ENCODE data around the gene PATJ.
A peak's percentile ranks its signal among the peaks of the same experiment; 100 is the strongest.
"Not testable (repeated sequence)": the region's sequence is repeated elsewhere in the genome, so short reads cannot be mapped to it uniquely, and the experiment has no call there.

PATJ gene, protein sequence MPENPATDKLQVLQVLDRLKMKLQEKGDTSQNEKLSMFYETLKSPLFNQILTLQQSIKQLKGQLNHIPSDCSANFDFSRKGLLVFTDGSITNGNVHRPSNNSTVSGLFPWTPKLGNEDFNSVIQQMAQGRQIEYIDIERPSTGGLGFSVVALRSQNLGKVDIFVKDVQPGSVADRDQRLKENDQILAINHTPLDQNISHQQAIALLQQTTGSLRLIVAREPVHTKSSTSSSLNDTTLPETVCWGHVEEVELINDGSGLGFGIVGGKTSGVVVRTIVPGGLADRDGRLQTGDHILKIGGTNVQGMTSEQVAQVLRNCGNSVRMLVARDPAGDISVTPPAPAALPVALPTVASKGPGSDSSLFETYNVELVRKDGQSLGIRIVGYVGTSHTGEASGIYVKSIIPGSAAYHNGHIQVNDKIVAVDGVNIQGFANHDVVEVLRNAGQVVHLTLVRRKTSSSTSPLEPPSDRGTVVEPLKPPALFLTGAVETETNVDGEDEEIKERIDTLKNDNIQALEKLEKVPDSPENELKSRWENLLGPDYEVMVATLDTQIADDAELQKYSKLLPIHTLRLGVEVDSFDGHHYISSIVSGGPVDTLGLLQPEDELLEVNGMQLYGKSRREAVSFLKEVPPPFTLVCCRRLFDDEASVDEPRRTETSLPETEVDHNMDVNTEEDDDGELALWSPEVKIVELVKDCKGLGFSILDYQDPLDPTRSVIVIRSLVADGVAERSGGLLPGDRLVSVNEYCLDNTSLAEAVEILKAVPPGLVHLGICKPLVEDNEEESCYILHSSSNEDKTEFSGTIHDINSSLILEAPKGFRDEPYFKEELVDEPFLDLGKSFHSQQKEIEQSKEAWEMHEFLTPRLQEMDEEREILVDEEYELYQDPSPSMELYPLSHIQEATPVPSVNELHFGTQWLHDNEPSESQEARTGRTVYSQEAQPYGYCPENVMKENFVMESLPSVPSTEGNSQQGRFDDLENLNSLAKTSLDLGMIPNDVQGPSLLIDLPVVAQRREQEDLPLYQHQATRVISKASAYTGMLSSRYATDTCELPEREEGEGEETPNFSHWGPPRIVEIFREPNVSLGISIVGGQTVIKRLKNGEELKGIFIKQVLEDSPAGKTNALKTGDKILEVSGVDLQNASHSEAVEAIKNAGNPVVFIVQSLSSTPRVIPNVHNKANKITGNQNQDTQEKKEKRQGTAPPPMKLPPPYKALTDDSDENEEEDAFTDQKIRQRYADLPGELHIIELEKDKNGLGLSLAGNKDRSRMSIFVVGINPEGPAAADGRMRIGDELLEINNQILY (N-terminal part only)

DNA sequence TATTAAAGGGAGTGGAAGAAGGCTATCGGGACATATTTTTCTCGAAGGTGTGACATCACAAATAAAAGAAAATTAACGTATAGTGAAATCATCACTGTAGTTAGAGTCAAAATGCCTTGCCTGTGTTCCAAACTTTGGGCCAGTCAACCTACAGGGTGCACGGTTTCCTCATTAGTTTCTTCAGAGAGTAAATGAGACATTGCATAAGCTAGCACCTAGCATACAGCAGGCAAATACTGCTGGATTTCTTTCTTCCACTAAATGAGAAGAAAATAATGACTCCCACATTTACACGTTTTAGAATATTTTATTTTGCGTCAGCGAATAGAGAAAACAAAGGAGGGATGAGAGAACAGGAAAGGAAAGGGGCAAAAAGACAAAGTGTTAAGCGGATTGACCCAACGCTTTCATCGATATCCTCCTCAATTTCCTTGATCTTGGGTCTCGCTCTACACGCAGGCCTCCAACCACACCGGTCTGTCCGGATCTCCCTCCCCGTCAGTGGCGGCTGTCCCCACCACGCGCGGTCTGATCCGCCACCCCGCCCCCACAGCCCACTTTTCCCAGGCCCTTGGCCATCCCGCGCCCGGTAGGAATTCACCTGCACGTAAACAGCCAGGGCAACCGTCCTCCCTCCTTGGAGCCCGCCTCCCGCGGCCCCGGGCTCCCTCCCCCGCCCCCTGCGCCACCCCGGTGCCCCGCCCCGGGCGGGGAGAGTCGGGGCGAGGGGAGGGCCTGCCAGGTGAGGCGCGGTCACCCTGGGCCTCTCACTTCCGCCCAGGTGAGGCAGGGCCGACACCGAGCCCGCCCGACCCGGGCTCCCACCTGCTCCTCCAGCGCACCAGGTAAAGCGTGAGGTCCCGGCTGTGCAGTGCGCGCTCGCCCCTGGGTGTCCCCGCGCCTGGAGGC is at the start of gene PATJ:
PATJ (plus strand) TSS at position 770 of the 909 bp plus-strand sequence. CDS start 20,413 bp downstream, outside the sequence.
- peak; percentile 50 for DNase-seq

GRCh38 chr1:61699911-61700851 is 42.1 kb upstream of the PATJ start:
- DNase-seq: no peak

DNA sequence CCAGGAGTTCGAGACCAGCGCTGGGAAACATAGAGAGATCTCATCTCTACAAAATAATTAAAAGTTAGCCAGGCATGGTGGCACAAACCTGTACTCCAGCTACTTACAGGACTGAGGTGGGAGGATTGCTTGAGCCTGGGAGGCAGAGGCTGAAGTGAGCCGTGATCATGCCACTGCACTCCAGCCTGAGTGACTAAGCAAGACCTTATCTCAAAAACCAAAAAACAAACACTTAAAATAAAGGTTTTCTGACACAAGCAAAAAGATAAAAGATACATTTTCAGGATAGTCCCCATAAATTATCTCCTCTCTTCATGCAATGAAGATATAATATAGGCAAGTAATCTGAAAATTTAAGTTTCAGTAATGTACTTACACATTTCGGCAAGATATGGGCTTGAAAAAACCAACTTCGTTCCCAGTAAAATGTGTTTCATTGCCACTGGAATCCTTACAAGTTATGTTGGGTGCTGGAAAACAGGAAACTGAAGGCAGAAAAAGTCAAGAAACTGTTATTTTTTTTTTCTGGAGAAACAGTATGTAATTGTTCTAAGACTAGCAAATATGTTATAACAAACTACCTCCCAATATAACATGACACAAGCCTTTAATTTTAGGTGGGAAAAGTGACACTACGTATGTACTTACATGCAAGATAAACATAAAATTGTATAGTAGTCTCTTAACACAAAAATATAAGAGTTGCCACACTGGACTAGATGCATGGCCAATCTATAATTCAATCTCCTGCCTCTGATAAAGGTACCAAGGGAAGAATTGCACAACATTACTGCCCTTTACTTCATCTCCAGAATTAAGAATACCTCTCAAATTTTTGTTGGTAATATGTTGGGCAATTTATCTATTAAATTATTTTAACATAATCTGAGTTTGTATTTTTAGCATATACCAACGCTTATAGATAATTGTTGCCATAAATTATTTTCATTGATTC is 33.0 kb upstream of the PATJ start:
- DNase-seq: no peak

DNA sequence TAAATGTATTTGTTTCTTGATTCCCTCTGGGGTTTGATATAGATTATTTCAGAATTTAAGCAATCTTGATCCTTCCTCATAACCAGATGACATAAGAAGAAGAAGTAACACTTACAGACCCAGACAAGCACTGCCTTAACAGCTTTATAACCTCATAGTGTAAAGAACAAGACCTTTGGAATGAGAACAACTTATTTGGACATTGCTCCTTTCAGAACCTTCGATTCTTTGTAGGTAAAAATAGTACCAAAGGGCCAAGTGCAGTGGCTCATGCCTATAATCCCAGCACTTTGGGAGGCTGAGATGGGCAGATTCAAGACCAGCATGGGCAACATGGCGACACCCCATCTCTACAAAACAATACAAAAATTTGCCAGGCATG is 32.4 kb upstream of the PATJ start:
- DNase-seq: no peak

DNA sequence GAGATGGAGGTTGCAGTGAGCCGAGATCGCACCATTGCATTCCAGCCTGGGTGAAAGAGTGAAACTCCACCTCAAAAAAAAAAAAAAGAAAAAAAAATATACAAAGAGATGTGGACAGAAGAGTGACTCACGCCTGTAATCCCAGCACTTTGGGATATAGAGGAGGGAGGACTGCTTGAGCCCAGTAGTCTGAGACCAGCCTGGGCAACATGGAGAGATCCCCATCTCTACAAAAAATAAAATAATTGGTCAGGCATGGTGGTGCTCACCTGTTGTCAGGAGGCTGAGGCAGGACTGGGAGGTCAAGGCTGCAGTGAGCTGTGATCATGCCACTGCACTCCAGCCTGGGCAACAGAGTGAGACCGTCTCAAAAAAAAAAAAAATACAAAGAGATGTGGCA is 31.0 kb upstream of the PATJ start:
- DNase-seq: not testable (repeated sequence)

DNA sequence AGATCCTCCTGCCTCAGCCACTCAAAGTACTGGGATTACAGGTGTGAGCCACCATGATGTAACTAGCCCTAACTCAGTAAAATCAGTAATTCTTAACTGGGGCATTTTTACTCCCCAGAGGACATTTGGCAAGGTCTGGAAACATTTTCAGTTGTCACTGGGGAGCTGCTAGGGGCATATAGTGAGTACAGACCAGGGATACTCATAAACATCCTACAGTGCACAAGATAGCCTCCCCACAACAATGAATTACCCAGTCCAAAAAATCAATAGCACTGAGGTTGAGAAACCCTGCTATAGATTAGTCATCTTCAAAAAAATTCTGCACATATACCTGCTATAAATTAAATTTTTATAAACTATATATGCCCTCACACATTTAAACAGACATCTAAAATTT is 30.3 kb upstream of the PATJ start:
- DNase-seq: no peak

- not testable (repeated sequence) for DNase-seq
Measured at GRCh38 chr1:61718996-61719663, 23.1 kb upstream of the PATJ start.

DNA sequence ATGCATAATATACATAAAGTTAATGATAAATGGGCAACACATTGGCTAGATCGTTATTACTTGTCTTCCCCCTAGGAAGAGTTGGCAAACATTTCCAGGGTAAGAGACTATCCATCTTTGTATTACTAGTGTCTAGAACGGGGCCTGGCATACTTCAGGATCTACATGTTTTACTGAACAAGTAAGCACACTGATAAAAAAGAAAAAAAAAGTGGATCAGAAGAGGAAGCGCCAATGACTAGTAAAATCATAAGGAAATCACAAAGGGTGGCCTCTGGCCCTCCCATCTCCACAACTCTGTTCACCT is 17.8 kb upstream of the PATJ start:
- DNase-seq: no peak

DNA sequence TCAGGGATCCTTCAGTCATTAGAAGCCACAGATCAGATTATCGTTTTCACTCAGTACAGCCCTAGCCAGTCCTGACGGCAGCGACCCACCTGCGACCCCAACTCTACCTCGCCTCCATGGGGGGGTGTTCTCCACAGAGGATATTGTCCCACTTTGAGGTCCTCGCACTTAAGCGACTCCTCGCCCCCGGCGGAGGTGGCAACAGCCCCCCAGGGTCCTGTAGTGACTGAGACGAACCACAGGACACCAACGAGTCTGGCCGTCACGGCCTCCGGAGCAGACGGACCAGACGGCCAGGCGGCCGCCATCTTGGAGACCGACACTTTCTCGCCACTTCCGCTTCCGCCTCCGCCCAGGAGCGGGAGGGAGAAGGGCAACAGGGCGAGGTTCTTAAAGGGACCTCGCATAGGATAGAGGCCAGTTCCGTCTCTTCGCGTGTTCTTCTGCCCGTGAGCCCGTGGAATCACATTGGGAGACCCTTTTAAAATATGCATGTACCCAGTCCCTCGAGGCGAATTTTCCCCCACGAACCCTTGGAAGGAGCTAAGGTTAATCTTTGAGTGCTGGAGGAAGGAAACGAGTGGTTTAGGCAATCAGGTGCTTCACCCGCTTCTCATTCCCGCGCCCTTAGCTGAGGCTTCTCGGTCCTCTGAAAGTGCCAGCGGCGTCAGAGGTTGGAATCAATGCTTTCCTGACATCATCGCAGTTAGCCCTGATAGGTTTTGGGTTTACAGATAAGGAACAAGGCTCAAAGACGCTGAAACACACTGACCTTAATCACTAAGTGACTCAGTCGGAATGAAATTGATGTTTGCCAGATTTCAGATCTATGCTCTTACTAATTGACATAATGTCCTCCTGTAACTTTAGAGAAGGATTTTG is 17.2 kb upstream of the PATJ start, which contains the start of gene TM2D1:
TM2D1 (minus strand) TSS at position 329 of the 882 bp plus-strand sequence; CDS start at position 308, 21 bp downstream.
- peak; percentile 89 for DNase-seq

- no peak for DNase-seq
Measured at GRCh38 chr1:61727544-61727943, 14.7 kb upstream of the PATJ start.

- not testable (repeated sequence) for DNase-seq
Measured at GRCh38 chr1:61730679-61731078, 11.6 kb upstream of the PATJ start.

- no peak for DNase-seq
Measured at GRCh38 chr1:61732726-61733125, 9.6 kb upstream of the PATJ start.

- no peak for DNase-seq
Measured at GRCh38 chr1:61740751-61741700, 1.3 kb upstream of the PATJ start.

DNA sequence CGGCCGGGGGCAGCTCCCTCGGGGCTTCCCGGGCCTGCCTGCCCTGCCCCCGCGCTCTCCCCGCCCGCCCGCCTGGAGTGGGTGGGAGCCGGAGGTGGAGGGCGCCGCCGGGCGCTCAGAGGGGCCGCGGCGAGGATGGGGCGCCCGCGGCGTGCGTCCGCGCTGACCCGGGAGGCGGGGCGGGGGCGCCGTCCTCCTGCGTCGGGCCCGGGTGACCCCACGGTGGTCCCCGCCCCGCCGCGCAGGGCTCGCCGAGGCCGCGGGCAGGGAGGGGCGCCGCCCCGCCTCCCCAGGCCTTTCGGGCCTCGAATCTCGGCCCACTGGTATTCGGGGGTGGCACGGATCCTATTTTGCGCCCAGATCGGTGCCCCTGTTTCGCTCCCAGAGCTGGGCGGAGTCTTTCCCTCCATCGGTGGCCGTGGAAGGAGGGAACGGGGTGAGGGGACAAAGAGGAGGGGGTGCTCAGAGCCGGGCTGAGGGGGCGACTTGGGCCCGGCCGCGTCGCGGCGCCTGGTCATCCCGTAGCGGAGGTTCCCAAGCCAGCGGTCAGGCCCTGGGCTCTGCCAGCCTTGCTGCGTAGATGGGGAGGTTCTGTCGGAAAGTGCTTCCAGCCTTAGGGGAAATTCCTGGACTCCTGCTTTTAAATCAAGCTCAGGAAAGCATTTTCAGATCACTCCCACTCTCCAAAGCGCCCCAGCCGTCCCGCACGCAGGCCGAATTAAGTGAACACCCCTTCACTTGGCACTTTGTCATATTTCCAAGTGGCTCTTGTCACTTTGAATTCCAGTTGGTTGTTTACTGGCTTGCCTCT is 545 bp downstream of the PATJ start:
- DNase-seq: no peak

DNA sequence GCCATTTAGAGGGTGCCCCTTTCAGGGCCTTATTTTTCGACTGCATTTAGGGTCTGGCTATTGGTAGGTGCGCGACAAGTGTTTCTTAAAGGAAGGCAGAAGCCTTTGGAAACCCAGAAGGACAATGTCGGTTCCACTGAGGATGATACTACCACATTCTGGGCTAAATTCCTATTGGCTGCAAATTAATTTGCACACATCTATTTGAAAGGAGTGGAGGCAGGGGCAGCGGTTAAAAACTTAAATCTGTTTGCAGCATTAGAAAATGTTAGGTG is 1.1 kb downstream of the PATJ start:
- no peak for DNase-seq
